Measurements from ENCODE around the gene PTCRA. TPM values are rescaled to one million over a fixed set of nuclear protein-coding genes. Genes with fewer than 3 reads are reported as not detected.

Gene PTCRA
- polyA plus RNA-seq, 1 experiment, result not detected

GRCh38 chr6:42937548-42938427 is 21.9 kb downstream of the PTCRA start:
- no peak overlapping the region for H3K4me3 ChIP-seq (ENCODE audit: low read depth, low read length)
- no peak for TF ChIP-seq CTCF (IDR thresholded peaks at IDR 0.05; ENCODE audit: low read depth, low read length)
- DNase-seq (ENCODE audit: low read depth, low spot score), result no peak
- no peaks in the 10 kb centered on the region for H3K9me3 ChIP-seq (ENCODE audit: control insufficient read depth, insufficient read depth, low read length)
- CTCF ChIA-PET, result interaction anchor here (1.6 kb wide), 1 partner anchor 37 kb away, joined by 4 read pairs; no protein-coding TSS in a partner anchor
- POLR2A ChIA-PET, result interaction anchor here (0.8 kb wide), 1 partner anchor 9 kb away, joined by 3 read pairs; the partner anchor contains the start of gene CNPY3
- no peaks in the 10 kb centered on the region for H3K27me3 ChIP-seq (ENCODE audit: control insufficient read depth, insufficient read depth, low read length)
- H3K27ac ChIP-seq (ENCODE audit: low read depth, low read length), result no peak overlapping the region

GRCh38 chr6:42938428-42938796 is 22.6 kb downstream of the PTCRA start:
- ChIA-PET POLR2A (interaction anchor here (0.5 kb wide), 1 partner anchor 34 kb away, joined by 4 read pairs; no protein-coding TSS in a partner anchor), CTCF (no interaction called here)
- no peak for DNase-seq (ENCODE audit: low read depth, low spot score)
- TF ChIP-seq CTCF (IDR thresholded peaks at IDR 0.05; ENCODE audit: low read depth, low read length), result no peak
- Histone ChIP-seq H3K27ac (ENCODE audit: low read depth, low read length) (no peak overlapping the region), H3K27me3 (ENCODE audit: control insufficient read depth, insufficient read depth, low read length) (no peaks in the 10 kb centered on the region), H3K4me3 (ENCODE audit: low read depth, low read length) (no peak overlapping the region), H3K9me3 (ENCODE audit: control insufficient read depth, insufficient read depth, low read length) (no peaks in the 10 kb centered on the region)

GRCh38 chr6:42938987-42939809 is 23.3 kb downstream of the PTCRA start:
- no peak overlapping the region for H3K27ac ChIP-seq (ENCODE audit: low read depth, low read length)
- no peaks in the 10 kb centered on the region for H3K9me3 ChIP-seq (ENCODE audit: control insufficient read depth, insufficient read depth, low read length)
- ChIA-PET POLR2A (interaction anchor here (0.5 kb wide), 1 partner anchor 33 kb away, joined by 4 read pairs; no protein-coding TSS in a partner anchor), CTCF (no interaction called here)
- H3K27me3 ChIP-seq (ENCODE audit: control insufficient read depth, insufficient read depth, low read length), result no peaks in the 10 kb centered on the region
- TF ChIP-seq CTCF (IDR thresholded peaks at IDR 0.05; ENCODE audit: low read depth, low read length), result no peak
- no peak for DNase-seq (ENCODE audit: low read depth, low spot score)
- no peak overlapping the region for H3K4me3 ChIP-seq (ENCODE audit: low read depth, low read length)

- ChIA-PET POLR2A (no interaction called here), CTCF (no interaction called here)
- Histone ChIP-seq H3K9me3 (ENCODE audit: control insufficient read depth, insufficient read depth, low read length) (no peaks in the 10 kb centered on the region), H3K27ac (ENCODE audit: low read depth, low read length) (no peak overlapping the region), H3K4me3 (ENCODE audit: low read depth, low read length) (no peak overlapping the region), H3K27me3 (ENCODE audit: control insufficient read depth, insufficient read depth, low read length) (no peaks in the 10 kb centered on the region)
- no peak for TF ChIP-seq CTCF (IDR thresholded peaks at IDR 0.05; ENCODE audit: low read depth, low read length)
- no peak for DNase-seq (ENCODE audit: low read depth, low spot score)
Observed at GRCh38 chr6:42939810-42940167, 23.9 kb downstream of the PTCRA start.

All from AG04450 (cell line).